Aorta (tissue), 5 donors: ENCODE data around the gene PPM1M. TPM values are rescaled to one million over a fixed set of nuclear protein-coding genes. Genes with fewer than 3 reads are reported as not detected.
A peak's percentile ranks its signal among the peaks of the same experiment; 100 is the strongest.

ENCODE experiments used
- ATAC-seq: fragments of 200-7000 bp; cut with Tn5 transposase; one replicate; pipeline ENCODE4 v1.9.1; 2022; ENCODE audit warnings: moderate library complexity; ENCODE audit not compliant: low FRiP score
- DNase-seq, 2 donors: peaks; one replicate each; pipeline ENCODE4 v3.0.0-alpha.2; 2020
- H3K27ac ChIP-seq, 2 donors: one replicate each; pipeline ENCODE4 v1.5.1; 2013; ENCODE audit warnings: low read length in 2 of 2, mild to moderate bottlenecking in 2 of 2, moderate library complexity in 2 of 2, control low read depth in 1 of 2, inconsistent platforms in 1 of 2, low read depth in 1 of 2
- H3K27me3 ChIP-seq, 2 donors: one replicate each; pipeline ENCODE4 v1.6.1; 2013; ENCODE audit warnings: control low read depth in 1 of 2, low read length in 1 of 2, mild to moderate bottlenecking in 1 of 2, moderate library complexity in 1 of 2; ENCODE audit not compliant: insufficient read depth in 2 of 2, control insufficient read depth in 1 of 2
- H3K36me3 ChIP-seq, 2 donors: one replicate each; pipeline ENCODE4 v1.6.1; 2013; ENCODE audit warnings: control low read depth in 1 of 2, low read length in 1 of 2, mild to moderate bottlenecking in 1 of 2; ENCODE audit not compliant: insufficient read depth in 2 of 2, control insufficient read depth in 1 of 2
- H3K4me1 ChIP-seq, 2 donors: one replicate each; pipeline ENCODE4 v1.6.1; 2013; ENCODE audit warnings: low read length in 2 of 2, control low read depth in 1 of 2, mild to moderate bottlenecking in 1 of 2, moderate library complexity in 1 of 2; ENCODE audit not compliant: insufficient read depth in 2 of 2, control insufficient read depth in 1 of 2
- H3K4me3 ChIP-seq, 2 donors: one replicate each; pipeline ENCODE4 v1.5.1; 2013; ENCODE audit warnings: low read length in 2 of 2, control low read depth in 1 of 2, mild to moderate bottlenecking in 1 of 2
- H3K9me3 ChIP-seq: one replicate; pipeline ENCODE4 v1.6.1; 2013; ENCODE audit warnings: mild to moderate bottlenecking, low read length; ENCODE audit not compliant: control insufficient read depth
- WGBS, 2 donors: extraction: QIAGEN DNeasy Blood & Tissue Kit; methylation state at CpG; one replicate each; pipeline ENCODE4 v1.1.7; 2013; 5-methylcytosine and 5-hydroxymethylcytosine counted together
- intact Hi-C, 2 donors: fragments of 100-400 bp; cut with DNase I; formaldehyde crosslinking; loops; one replicate each; pipeline versions ENCODE4 v1.14.2 to v1.15.0; 2022
- long read RNA-seq, 2 donors: library from polyadenylated mRNA; unstranded; transcript quantifications; one replicate each; pipeline ENCODE4 v2.0.0, GENCODE V29; 2020 to 2021
- polyA plus RNA-seq, 2 donors: library from polyadenylated mRNA; stranded (reverse); fragments of 200-250 nt; gene quantifications; one replicate each; pipeline ENCODE4 v1.2.3, GENCODE V29; 2013
- total RNA-seq, 2 donors: library from RNA; stranded (reverse); fragmentation: NEBNext Ultra II Directional; extraction: Animal tissue kit (Norgen Biotek cat#: 25700); gene quantifications; one replicate each; pipeline ENCODE4 v1.2.1, GENCODE V29; 2021
- donor health status: healthy with polysubstance abuse.
- donor health status: Bipolar disorder and iron deficiency.
- donor health status: DM: no; HTN: no; CAD: no.
- donor health status: DM: no; HTN: no; CAD: no.
- donor health status: DM: yes; HTN: yes; CAD: no.

The PPM1M gene, protein sequence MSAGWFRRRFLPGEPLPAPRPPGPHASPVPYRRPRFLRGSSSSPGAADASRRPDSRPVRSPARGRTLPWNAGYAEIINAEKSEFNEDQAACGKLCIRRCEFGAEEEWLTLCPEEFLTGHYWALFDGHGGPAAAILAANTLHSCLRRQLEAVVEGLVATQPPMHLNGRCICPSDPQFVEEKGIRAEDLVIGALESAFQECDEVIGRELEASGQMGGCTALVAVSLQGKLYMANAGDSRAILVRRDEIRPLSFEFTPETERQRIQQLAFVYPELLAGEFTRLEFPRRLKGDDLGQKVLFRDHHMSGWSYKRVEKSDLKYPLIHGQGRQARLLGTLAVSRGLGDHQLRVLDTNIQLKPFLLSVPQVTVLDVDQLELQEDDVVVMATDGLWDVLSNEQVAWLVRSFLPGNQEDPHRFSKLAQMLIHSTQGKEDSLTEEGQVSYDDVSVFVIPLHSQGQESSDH
- total RNA-seq = 10 to 100 TPM; 26.7 to 43.4 TPM
- 10 to 100 TPM; 26.2 to 33.7 TPM for polyA plus RNA-seq
- long read RNA-seq, donor 1, transcript PPM1M-202 (10 exons, 2,193 nt) = major isoform, 8 of 32 reads
- long read RNA-seq, donor 1, partial matches to known transcripts = 13 of 32 reads
- long read RNA-seq, donor 1, other reads (novel, unspliced or antisense) = 9 of 32 reads
- long read RNA-seq, donor 2, transcript PPM1M-202 (10 exons, 2,193 nt) = major isoform, 18 of 44 reads
- long read RNA-seq, donor 2, partial matches to known transcripts = 8 of 44 reads
- long read RNA-seq, donor 2, other reads (novel, unspliced or antisense) = 18 of 44 reads

DNA sequence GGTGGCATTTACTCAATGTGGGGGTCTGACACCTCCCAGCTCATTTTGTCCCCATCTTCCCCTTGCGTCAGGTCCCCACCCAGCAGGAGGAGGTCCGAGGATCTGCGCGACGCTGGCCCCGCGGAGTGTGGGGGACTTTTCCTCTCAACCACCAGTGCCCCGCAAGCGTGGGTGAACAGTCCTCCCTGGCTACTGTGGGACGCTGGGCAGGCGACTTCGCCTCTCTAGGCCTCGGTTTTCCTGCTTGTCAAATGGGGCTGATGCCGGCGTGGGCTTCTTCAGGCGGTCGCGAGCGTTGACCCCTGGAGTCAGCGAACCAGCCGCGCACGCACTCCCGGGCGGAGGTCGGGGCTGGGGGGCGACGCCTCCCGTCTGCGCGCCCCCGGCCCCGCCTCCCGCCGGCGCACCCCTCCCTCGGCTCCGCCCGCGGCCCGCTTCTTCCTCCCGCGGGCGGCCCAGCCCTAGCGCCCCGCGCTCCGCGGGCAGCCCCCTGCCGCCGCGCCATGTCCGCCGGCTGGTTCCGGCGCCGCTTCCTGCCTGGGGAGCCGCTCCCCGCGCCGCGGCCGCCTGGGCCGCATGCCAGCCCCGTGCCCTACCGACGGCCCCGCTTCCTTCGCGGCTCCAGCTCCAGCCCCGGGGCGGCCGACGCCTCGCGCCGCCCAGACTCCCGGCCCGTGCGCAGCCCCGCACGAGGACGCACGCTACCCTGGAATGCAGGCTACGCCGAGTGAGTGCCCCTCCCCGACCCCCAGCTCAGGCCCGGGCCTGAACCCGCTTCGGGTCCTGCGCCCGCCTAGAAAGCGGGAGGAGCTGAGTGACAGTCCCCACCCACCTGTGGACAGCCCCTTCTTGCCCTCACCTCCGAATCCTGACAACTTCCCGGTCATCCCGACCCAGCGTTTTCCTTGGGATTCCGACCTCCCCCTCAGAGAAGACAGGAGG lies at the start of gene PPM1M:
Gene PPM1M (plus strand): TSS at position 438 of the 942 bp plus-strand sequence. CDS start 66 bp downstream, at position 504.
- no peaks in the 10 kb centered on the region for H3K4me1 ChIP-seq
- no peaks in the 10 kb centered on the region for H3K9me3 ChIP-seq
- ATAC-seq (peak; percentile 62), DNase-seq (peak; percentile 70 to 87)
- H3K4me3 ChIP-seq = peak within 1 kb of the TSS; percentile 60 to 69
- H3K27ac ChIP-seq = peak within 1 kb of the TSS; percentile 51 to 83
- intact Hi-C loops = no loop called here
- no peaks in the 10 kb centered on the region for H3K27me3 ChIP-seq
- no peaks in the 10 kb centered on the region for H3K36me3 ChIP-seq
- 1% methylated on average over 94 to 98 of the region's 98 CpGs for WGBS, 2 donors

GRCh38 chr3:52195823-52196331 lies 49.7 kb upstream of the PPM1M start:
- Histone ChIP-seq H3K27me3 (no peaks in the 10 kb centered on the region), H3K27ac (no peak overlapping the region), H3K4me1 (no peaks in the 10 kb centered on the region), H3K4me3 (no peak overlapping the region), H3K9me3 (no peaks in the 10 kb centered on the region), H3K36me3 (no peaks in the 10 kb centered on the region)
- ATAC-seq = peak; percentile 1
- peak in 1 of 2 donors; percentile 72 for DNase-seq
- intact Hi-C loops = no loop called here
- WGBS, 2 donors = 88 to 91% methylated on average over 10 of the region's 10 CpGs

- H3K27me3 ChIP-seq = no peaks in the 10 kb centered on the region
- ATAC-seq = peak; percentile 1
- H3K4me1 ChIP-seq = no peaks in the 10 kb centered on the region
- no peaks in the 10 kb centered on the region for H3K9me3 ChIP-seq
- 33 to 42% methylated on average over 3 of the region's 3 CpGs for WGBS, 2 donors
- intact Hi-C loops = no loop called here
- no peak overlapping the region for H3K27ac ChIP-seq
- H3K36me3 ChIP-seq = no peaks in the 10 kb centered on the region
- no peak overlapping the region for H3K4me3 ChIP-seq
- no peak for DNase-seq
Measured at GRCh38 chr3:52196977-52197376, 48.6 kb upstream of the PPM1M start.

- Histone ChIP-seq H3K36me3 (peaks cover 0 to 1% of the 10 kb centered on the region in 2 donors), H3K27ac (peak overlapping the region in 1 of 2 donors; percentile 12), H3K9me3 (no peaks in the 10 kb centered on the region), H3K4me3 (peak overlapping the region; percentile 38 to 51), H3K27me3 (no peaks in the 10 kb centered on the region), H3K4me1 (no peaks in the 10 kb centered on the region)
- intact Hi-C loops = no loop called here
- 50 to 55% methylated on average over 10 of the region's 10 CpGs for WGBS, 2 donors
- DNase-seq (no peak), ATAC-seq (no peak)
Measured at GRCh38 chr3:52197499-52197841, 48.1 kb upstream of the PPM1M start.

DNA sequence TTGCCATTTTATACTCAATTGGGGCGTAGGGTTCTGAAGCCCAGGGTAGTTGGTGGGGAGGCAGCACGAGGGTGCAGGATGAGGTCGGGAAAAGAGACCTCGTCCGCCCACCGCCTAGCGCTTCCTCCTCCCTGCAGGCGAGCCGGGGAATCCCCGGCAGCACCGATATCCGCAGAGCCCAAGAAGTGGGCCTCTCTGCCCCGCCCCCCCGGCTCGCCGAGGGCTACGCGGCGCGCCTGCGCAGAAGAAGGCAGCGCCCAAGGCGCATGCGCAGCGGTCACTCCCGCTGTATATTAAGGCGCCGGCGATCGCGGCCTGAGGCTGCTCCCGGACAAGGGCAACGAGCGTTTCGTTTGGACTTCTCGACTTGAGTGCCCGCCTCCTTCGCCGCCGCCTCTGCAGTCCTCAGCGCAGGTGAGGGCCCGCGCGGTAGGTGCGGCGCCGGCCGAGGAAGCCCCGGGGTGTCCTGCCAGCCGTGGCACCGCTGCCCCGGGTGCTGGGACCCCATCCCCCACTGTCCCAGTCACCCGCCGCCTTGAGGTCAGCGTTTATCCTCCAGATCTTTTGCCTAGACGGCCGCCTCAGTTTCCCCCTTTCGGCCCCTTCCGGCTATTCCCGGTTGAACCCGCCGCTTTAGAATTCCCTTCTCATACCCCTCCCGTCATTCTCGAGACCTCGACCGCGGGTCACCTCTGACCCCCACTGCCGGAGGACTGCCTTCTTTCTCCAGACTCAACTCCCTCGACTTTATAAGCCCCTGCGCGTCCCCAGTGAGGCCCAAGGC lies 47.5 kb upstream of the PPM1M start, which contains the start of gene ALAS1:
Gene ALAS1 (plus strand): TSS at position 319 of the 784 bp plus-strand sequence. CDS start 1,082 bp downstream, outside the sequence.
- Histone ChIP-seq H3K27me3 (no peaks in the 10 kb centered on the region), H3K4me3 (peak within 1 kb of the TSS; percentile 51 to 79), H3K27ac (peak within 1 kb of the TSS in 1 of 2 donors; percentile 22), H3K36me3 (peaks cover 0 to 5% of the 10 kb centered on the region in 2 donors), H3K9me3 (no peaks in the 10 kb centered on the region), H3K4me1 (no peaks in the 10 kb centered on the region)
- ATAC-seq (peak; percentile 95), DNase-seq (peak; percentile 95 to 97)
- intact Hi-C loops = no loop called here
- WGBS, 2 donors = 0 to 1% methylated on average over 71 of the region's 71 CpGs

DNA sequence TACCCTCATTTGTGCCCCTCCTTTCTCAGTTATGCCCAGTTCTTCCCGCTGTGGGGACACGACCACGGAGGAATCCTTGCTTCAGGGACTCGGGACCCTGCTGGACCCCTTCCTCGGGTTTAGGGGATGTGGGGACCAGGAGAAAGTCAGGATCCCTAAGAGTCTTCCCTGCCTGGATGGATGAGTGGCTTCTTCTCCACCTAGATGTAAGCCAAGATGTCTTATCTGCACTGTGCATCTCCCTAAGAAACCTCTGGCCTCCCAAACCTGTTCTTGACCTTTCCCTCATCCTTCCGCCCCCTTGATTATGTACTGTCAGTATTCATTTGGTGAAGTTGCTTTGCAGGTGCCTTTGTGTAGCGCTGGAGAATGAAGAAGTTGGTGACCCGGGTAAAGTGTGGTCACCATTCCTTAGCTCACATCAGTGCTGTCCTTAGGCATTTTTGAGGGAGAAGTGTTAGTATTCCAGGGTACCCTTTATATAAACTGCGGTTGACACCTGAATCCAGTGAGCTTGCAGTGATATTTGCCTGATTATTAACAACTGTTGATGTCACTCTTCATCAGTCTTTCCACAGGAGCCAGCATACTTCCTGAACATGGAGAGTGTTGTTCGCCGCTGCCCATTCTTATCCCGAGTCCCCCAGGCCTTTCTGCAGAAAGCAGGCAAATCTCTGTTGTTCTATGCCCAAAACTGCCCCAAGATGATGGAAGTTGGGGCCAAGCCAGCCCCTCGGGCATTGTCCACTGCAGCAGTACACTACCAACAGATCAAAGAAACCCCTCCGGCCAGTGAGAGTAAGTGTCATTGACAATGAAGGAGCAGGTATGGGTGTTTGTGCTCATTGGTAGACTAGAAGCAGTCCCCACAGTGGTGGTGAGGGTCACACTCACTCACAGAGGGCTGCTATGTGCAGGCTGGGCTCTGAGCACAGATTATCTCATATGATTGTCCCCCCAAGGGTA lies 46.6 kb upstream of the PPM1M start:
- H3K27ac ChIP-seq = no peak overlapping the region
- intact Hi-C loops = no loop called here

More for the DNA sequence above, 46.6 kb upstream of the PPM1M start:
- ATAC-seq = no peak
- H3K4me1 ChIP-seq = no peaks in the 10 kb centered on the region
- DNase-seq = peak in 1 of 2 donors; percentile 42
- peak overlapping the region; percentile 51 to 79 for H3K4me3 ChIP-seq
- no peaks in the 10 kb centered on the region for H3K27me3 ChIP-seq
- no peaks in the 10 kb centered on the region for H3K9me3 ChIP-seq
- WGBS, 2 donors = 44 to 46% methylated on average over 14 of the region's 14 CpGs
- H3K36me3 ChIP-seq = peaks cover 0 to 9% of the 10 kb centered on the region in 2 donors
